OCI-LY1 (cell line): ENCODE measurements around the gene RNF13.

Source experiments
- CTCF ChIP-seq: fragments of 200-600 bp; sonication (generic), shearing (Covaris generic); IDR thresholded peaks from 2 replicates; pipeline ENCODE4 v1.5.1; 2017; ENCODE audit warnings: mild to moderate bottlenecking, antibody characterized with exemption, low read length, moderate library complexity, mixed read lengths
- EZH2 ChIP-seq: fragments of 200-600 bp; sonication (generic), shearing (Covaris generic); IDR thresholded peaks from 2 replicates; pipeline ENCODE4 v1.8.0; 2017; ENCODE audit warnings: borderline replicate concordance, mixed run types, mild to moderate bottlenecking, antibody characterized with exemption, low read length, moderate library complexity, mixed read lengths

GRCh38 chr3:149810846-149811245, 2.2 kb upstream of the RNF13 start:
- TF ChIP-seq CTCF (no peak), EZH2 (no peak)
